ENCODE results near the gene CLIC5.

CLIC5 gene

DNA sequence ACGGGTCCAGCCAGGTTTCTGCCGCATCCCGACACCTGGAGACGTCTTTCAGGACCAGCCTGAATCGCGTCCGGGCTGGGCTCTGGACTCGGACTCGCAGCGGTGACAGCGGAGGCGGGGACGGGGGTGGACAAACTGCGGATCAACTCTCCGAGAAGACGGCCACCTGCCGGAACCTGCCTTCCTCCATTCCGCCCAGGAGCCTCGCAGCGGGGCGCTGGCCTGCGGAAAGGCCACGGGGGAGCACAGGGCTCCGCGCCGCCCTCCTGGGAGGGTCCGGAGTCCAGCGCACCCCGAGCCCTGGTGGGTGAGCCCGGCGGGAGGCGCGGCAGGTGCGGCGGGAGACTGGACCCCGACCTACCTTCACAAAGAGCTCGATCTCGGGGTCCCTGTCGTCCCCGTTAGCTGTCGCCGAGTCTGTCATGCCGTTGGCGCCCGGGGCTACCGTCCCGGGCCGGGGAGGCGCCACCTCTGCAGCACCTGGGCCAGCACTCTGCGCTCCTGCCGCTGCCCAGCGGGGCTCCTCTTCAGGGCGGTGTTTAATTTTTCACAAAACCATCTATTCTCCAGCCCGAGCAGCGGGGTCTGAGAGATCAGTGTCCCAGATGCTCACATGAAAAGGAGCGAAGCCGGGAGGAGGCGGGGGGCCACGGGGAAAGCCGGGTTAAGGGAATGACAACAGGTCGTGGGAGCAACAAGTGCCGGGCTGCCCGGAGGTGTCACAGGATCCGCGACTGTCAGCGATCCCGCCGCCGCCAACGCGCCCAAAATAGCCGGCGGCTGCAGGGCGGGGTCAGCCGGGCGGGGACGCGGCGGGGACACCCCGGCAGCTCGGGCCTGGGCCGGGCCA, at the start of gene CLIC5:
CLIC5 (minus strand) TSS at position 742 of the 850 bp plus-strand sequence; CDS start at position 424, 318 bp downstream.
- peak in 1 of 2 donors; percentile 19 for DNase-seq (ENCODE audit: low read depth in 2 of 2)

DNA sequence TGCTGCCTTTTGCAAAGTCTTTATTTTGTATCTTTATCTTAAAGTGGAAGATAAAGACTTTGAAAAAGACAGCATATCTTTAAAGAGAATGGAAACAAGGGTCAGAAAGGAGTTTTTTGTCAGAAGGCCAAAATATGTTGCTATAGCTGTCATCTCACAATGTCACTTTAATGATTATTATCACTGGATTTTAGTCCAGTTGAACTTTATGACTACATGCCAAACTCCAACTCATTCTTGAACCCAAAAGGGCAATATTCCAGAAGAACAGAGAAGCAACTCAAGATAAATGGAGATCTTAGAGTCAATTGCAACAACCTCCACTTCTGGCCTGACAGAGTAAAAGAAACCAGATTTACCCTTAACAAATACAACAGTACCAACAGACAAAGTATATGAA, 47.3 kb upstream of the CLIC5 start:
- DNase-seq (ENCODE audit: low read depth in 2 of 2) = no peak

DNA sequence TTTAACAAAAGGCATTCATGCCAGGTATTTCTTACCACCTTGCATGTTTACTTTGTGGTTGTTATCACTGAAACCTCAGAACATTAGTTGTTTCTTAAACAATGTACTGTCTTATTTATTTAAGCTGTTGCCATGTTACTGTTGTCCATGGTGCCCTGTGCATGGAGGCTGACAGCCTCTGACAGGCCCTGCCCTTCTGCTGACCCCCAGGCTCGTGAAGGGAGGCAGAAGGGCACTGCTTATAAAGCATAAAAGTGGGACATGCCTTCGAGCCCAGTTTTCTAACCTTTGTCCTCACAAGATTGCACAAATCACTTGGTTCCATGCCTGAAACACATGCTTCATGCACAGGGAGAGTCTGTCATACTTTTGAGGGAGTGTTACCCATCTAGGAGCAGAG, 46.7 kb upstream of the CLIC5 start:
- no peak for DNase-seq (ENCODE audit: low read depth in 2 of 2)

DNA sequence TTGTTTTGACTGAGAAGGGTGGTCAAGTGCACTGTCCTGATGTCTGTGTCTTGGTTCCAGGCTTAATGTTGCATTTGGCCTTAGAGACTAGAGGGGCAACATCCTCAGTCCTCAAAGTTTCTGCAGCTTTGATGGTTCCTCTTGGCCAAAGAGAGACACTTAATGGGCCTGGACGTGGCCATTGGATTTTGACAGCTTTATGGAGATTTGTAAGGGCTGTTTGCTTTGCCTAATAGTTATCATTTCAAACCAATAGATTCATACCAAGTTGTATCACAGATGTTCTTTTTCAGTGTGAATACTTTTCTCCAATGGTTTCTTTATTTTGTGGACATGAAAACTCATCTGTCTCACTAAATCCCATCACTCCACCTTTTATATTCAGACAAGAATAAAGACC, 45.8 kb upstream of the CLIC5 start:
- no peak for DNase-seq (ENCODE audit: low read depth in 2 of 2)

DNA sequence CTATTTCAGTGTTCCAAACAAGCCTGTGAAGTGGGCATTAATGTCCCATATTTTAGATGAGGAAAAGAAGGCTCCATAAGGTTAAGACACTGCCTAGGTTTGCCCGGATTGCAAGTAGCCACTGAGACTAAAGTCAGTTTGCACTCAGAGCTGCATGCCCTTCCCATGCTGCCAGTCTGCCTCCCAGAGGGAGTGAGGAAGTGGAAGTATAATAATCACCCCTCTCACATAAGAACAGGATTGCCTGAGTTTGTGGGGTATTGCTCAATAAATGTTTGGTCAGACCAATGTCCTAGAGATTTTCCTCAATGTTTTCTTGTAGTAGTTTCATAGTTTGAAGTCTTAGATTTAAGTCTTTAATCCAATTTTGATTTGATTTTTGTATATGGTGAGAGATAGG, 43.9 kb upstream of the CLIC5 start:
- no peak for DNase-seq (ENCODE audit: low read depth in 2 of 2)

DNA sequence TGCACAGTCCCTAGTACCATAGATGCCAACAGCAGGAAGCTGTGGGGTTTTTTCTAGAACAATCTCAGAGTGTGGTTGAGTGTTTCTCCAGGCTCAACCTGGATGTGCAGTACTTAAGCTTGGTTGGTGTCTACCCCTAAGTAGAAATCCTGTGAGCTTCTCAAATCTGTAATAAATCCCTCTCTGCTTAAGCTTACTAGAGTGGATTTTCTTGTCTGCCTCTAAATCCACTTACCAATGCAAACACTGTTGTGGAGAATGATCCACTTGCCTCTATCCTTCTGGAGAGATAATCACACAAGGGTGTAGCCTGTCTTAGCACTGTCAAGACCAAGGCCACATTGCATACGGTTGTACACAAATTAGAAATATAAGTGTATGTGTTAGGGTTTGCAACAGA, 43.3 kb upstream of the CLIC5 start:
- no peak for DNase-seq (ENCODE audit: low read depth in 2 of 2)

DNA sequence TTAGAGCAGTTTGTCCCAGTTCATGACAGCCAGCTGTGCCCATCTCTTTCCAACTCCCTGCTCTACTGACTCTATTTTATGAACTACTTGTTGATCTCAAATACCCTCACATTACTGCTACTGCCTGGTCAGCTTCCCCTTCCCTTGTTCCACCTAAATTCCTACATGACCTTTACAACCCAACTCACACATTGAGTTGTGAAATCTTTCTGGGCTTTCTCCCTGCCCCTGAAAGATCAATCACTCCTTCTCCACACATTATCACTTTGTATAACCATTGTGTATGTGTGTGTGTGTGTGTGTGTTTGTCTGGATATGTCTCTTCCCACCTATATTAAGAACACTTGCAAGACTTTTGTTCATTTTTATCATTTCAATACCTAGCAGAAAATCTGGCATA, 42.1 kb upstream of the CLIC5 start:
- no peak for DNase-seq (ENCODE audit: low read depth in 2 of 2)

DNA sequence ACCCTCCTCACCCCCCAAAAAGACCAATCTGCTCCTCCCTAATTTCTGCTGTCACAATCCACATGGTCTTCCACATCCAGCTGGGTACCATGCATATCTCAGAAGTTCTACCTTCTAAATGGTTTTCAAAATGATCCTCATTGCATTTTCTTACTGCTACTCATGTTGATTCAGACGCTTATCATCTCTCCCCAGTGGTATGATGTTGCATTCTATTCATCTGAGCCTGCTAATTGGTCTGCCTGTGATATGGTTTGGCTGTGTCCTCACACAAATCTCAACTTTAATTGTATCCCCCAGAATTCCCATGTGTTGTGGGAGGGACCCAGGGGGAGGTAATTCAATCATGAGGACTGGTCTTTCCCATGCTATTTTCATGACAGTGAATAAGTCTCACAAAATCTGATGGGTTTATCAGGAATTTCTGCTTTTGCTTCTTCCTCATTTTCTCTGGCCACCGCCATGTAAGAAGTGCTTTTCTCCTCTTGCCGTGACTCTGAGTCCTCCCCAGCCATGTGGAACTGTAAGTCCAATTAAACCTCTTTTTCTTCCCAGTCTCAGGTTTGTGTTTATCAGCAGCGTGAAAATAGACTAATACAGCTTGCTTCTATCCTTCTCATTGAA, 41.4 kb upstream of the CLIC5 start:
- no peak for DNase-seq (ENCODE audit: low read depth in 2 of 2)

DNA sequence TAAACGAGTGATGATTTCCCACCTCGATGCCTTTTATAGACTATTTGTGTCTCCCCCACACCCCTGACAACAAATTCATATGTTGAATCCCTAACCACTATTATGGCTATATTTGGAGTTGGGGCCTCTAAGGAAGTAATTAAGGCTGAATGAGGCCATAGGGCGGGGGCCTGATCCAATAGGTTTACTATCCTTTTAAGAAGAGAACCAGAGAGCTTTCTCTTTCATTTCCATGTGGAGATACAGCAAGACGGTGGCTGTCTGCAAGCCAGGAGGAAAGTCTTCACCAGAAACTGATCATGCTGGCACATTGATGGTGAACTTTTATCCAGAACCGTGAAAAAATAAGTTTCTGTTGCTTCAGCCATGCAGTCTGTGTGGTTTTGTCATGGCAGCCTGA, 38.9 kb upstream of the CLIC5 start:
- DNase-seq (ENCODE audit: low read depth in 2 of 2) = no peak

DNA sequence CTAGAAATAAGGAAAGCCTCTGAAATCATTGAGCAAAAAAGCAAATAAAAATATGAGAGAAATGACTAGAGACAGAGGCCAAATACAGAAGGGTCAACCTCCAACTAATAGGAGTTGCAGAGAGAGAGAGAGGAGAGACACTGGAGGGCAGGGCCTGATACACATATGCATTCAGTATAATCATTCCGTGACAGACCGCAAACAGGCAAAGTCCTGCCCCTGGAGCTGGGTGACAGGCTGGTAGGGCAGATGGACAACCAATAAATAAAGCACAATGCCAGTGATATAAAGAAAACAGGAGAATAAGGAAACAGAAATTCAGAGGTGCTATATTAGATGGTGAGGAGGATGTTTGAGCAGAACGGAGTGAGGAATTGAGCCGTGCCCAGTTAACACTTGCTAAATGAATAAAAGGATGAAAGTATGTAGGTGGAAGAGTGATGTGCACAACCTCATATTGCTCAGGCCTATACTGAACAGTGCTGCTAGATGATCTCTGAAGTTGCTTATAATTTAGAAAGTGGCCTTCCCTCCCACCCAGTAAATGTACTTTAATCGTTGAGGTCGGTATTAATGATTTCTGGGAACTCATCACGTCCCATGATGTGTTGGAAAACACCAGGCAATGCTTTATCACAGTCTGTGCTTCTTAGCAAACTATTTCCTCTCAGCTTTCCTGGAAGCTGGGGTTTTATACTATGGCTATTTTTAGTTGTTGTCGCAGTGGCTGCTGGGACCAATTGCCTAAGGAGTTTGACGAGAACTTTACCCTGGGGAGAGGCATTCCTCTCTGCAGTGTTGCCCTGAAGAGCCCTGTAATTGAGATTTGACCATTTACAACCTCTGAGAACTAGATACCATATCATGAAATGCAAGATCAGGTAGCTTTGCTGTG, 37.6 kb upstream of the CLIC5 start:
- no peak for DNase-seq (ENCODE audit: low read depth in 2 of 2)

DNA sequence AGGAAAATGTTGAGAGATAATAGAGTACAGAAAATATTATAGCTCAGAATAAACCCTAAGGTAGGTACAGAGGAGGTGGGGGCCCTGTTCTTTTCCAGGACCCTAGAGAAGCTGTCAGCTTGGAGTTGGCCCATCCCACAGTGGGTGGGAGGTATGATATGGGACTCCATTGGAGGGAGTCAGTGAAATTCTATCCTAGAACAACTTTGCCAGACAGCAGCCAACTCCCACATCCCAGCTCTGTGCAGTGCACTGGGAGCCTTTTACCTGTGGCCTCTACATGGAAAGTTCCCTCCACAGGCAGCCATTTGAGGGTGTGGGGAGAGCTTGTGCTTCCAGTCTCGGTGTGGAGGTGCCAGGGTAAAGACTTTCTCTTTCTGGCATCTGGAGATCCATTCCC, 36.8 kb upstream of the CLIC5 start:
- no peak for DNase-seq (ENCODE audit: low read depth in 2 of 2)

DNA sequence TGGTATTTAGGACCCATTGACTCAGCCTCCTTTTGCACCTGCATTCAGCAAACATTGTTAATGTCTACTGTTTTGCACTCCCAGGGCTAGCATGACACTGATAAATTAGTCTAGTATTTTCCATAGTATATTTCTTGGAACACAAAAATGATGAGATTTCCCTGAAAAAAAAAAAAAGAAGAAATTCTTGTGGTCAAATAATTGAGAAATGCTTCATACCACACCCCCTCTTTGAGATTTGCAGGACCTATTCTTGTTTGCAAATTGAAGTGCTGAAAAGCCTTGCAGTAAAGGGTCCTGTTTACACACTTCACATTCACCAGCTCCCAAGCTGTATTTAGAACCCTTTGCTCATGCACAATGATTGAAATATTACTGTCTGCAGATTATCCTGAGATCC, 36.3 kb upstream of the CLIC5 start:
- no peak for DNase-seq (ENCODE audit: low read depth in 2 of 2)

DNA sequence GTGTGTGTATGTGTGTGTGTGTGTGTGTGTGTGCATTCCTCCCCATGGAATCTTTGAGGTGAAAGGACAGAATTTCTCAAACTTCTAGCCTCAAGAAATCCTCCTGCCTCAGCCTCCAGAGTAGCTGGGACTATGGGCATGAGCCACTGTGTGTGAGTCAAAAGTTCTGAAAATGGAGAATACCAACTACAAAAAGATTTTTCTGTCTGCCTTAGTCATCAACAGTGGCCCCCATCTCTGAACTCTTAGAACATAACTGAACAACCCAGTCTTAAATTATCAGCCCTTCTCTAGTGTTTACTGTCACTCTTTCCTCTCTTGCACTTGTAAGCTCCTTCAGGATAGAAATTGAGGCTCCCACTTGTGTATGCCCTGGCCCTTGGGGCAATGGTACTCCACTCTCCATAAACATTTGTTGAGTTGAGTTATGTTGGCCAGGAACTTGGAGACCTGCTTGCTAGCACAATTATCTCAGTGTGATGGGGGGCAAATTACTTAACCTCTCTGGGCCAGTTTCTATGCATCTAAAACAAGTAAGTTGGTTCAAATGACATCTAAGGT, 35.3 kb upstream of the CLIC5 start:
- no peak for DNase-seq (ENCODE audit: low read depth in 2 of 2)

DNA sequence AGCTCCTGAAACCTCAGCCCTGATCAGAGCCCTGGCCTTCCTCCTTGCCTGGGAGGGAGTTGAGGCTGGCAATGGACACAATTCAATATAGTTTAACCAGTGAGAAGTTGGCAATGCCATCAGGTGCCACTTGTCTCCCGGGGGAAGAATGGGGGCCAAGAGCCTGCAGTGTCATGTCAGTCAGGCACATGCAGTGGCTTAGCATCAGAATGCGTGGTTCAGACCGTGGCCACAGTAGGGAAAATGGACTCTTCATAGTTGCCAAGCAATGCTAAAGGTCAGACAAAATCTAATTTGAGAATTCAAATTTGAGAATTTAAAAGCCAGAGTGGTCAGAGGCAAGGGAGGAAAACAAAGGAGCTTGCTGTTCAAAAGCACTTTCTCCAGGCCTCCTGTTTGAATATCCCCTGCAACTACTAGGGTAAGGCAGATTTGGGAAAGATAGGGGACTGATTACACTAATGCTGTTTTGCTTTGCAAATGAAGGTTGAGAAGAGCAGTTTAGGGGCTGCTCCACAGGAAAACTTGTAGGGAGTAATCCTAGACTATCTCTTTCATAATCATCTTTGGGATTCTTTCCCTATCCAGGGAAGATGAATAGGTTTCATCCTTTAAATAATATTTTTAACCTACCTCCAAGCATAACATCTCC, 33.1 kb upstream of the CLIC5 start:
- DNase-seq (ENCODE audit: low read depth in 2 of 2) = no peak

DNA sequence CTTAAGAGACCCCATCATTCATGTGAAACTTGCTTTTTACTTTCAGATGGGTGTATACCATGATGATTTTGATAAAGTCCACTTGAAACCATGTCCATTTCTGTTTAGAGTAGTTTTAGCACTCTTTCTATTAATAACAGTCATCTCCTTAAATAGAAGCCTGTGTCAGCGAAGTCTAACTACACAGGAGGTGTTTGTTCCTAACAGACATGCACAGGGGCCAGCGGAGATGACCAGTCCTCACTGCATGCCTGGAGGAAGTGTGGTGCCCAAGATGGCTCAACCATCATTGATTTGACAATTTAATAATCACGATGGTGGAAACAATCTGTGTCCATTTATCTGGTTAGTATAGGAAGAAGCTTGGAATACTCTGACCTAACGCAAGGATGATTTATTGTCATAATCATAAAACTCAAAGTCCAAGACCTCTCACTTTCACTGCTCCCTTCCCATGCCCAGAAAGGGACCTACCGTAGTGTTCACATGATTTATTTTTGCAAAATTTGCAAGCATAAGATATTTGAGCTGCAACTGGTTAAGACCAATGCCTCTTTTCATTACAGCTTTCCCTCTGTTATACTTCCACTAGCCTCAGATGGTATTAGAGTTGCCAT, 31.0 kb upstream of the CLIC5 start:
- DNase-seq (ENCODE audit: low read depth in 2 of 2) = no peak

DNA sequence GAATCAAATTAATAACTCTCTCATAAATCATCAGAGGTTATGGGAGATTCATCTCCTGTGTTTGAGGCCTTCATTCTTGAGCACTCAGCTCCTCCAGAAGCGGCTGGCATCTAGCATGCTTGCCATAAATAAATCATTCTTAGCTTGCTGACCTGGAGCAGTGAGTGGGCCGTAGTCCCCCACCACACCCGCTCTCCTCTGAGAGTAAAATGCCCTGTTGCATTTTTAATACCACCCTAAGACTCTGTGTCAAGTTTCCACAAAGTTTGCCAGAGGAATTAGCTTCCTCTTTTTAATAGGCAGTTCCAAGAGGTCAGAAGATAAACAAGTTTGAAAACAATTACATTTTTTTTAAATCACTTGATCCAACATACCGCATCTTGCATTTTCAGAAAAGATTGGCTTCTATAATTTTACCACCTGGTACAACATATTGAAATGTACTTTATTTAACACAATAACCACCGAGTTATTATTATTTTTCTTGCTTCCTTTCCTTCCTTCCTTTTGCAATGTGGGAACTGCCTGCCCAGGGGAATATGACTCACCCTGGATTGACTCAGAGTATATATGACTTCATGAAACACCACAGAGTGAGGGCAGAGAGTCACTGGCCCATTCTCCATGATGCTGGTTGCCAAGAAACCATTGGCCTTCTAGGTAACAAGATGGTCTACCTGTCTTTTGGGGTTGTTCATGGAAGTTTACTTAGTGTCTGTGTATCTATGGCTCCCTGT, 29.4 kb upstream of the CLIC5 start:
- DNase-seq (ENCODE audit: low read depth in 2 of 2) = no peak

DNA sequence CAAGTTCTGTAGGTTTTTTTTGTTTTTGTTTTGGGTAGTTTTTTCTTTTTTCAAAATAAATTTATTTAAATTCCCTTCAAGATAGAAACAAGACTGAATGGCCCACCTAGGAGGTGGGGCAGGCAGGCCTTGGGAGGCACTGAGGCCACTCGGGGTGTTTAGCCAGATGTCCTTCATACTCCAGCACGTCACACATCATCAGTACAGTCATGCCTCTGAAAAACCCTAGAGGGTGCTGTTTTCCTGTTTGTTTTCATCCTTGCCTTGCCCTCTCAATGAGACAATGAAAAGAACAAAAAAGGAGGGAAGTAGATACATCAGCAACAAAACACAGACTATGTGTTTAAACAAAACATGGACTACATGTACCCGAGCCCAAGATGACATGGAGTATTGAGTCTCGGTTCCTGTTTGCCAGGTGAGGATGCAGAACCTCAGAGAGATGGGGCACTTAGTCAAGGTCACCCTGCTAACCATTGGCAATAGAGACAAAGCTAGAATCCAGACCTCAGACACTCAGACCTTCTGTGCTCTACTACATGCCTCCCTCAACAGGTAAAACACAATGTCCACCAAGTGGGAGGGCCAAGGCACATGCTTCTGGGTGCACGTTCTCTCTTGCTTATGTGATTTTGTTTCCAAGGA, 26.8 kb upstream of the CLIC5 start:
- DNase-seq (ENCODE audit: low read depth in 2 of 2) = no peak

DNA sequence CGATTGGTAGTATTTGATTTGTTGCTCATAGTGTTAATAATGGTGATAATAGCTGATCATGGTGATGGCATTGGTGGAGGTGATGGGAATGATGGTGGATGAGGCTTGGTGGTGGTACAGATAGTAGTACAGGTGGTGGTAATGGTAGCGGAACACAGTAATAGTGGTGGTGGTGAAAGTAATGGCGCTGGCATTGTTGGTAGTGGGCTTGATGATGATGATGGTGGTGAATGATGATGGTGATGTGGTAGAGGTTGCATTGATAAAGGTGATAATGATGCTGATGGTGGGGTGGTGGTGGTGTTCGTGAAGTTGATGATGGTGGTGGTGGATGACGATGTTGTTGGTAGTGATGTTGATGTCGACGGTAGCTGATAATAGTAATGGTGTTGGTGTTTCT, 24.6 kb upstream of the CLIC5 start:
- no peak for DNase-seq (ENCODE audit: low read depth in 2 of 2)

DNA sequence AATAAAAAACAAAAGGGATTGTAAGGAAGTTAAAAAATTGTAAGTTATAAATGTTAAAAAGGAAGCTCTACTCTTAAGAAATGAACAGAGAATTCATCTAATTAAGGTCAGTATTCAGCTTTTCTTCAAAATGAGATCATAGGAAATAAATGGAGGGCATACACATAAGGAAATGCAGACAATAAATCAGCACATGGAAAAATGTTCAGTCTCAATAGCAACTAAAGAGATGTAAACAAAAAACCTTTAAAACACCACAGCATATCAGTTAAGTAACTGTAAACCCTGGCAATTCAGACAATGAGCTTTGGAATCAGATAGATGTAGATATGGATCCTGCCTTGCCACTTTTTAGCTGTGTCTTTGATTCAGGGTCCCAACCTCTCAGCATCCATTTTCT, 24.0 kb upstream of the CLIC5 start:
- DNase-seq (ENCODE audit: low read depth in 2 of 2) = no peak

DNA sequence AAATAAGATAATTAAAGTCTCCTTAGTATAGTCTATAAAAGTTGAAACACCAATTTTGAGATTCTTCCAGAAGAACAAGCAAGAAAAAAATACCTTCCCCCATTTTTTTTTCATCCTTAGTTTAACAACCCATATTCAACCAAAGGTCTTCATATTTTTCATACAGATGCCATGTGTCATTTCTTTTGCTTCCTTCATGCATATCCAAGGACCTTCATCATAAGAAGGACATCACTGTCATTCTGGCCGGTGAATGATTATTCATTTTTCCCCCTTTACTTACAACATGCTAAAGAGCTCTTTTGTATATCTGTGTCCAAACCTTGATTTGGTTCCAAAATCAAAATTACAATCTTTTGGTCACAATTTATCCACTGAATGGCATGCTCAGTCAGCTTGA, 21.3 kb upstream of the CLIC5 start:
- DNase-seq (ENCODE audit: low read depth in 2 of 2) = no peak

All from stimulated activated CD4-positive, alpha-beta T cell treated with anti-CD3 and anti-CD28 coated beads, Interleukin-1b, Interleukin-23, amount 100 ng/mL, for 4 hours (primary cell).